Tibial nerve (tissue), 4 donors: ENCODE measurements around the gene DDX11. TPM values are rescaled to one million over a fixed set of nuclear protein-coding genes. Genes with fewer than 3 reads are reported as not detected.
"Not testable (repeated sequence)": the region's sequence is repeated elsewhere in the genome, so short reads cannot be mapped to it uniquely, and the experiment has no call there.

ENCODE experiments used
- DNase-seq, 2 donors: peaks; one replicate each; pipeline ENCODE4 v3.0.0-alpha.2; 2019; ENCODE audit warnings: low spot score in 2 of 2
- H3K27ac ChIP-seq, 4 donors: fragments of 200-600 bp; sonication (generic) in 3 of 4; one replicate each; pipeline ENCODE4 v1.5.1; 2017 to 2019; ENCODE audit warnings: mild to moderate bottlenecking in 1 of 4
- H3K27me3 ChIP-seq, 2 donors: fragments of 200-600 bp; sonication (generic) in 1 of 2; one replicate each; pipeline versions ENCODE4 v1.5.1 to v1.6.0; 2017 to 2019
- H3K36me3 ChIP-seq, 3 donors: fragments of 200-600 bp; sonication (generic); one replicate each; pipeline ENCODE4 v1.5.1; 2018 to 2019
- H3K4me1 ChIP-seq, 4 donors: fragments of 200-600 bp; sonication (generic) in 3 of 4; one replicate each; pipeline ENCODE4 v1.5.1; 2017 to 2019
- H3K4me3 ChIP-seq, 4 donors: fragments of 200-600 bp; sonication (generic) in 3 of 4; one replicate each; pipeline ENCODE4 v1.5.1; 2017 to 2019; ENCODE audit warnings: mild to moderate bottlenecking in 1 of 4, moderate library complexity in 1 of 4
- H3K9me3 ChIP-seq, 4 donors: fragments of 200-600 bp; sonication (generic) in 3 of 4; one replicate each; pipeline ENCODE4 v1.5.1; 2017 to 2019
- EP300 ChIP-seq, 2 donors: sonication (generic); formaldehyde crosslinking; IDR thresholded peaks; one replicate each; pipeline ENCODE4 v1.6.1; 2017; ENCODE audit warnings: antibody characterized with exemption in 2 of 2, mild to moderate bottlenecking in 1 of 2
- POLR2A ChIP-seq, 2 donors: fragments of 450-650 bp; IDR thresholded peaks; one replicate each; pipeline ENCODE4 v1.6.1; 2017; ENCODE audit warnings: antibody characterized with exemption in 2 of 2, mild to moderate bottlenecking in 2 of 2, moderate library complexity in 2 of 2
- WGBS, 2 donors: methylation state at CpG; one replicate each; pipeline ENCODE4 v1.1.5; 2018; 5-methylcytosine and 5-hydroxymethylcytosine counted together
- total RNA-seq, 4 donors: library from RNA; depleted of rRNA; stranded (reverse); fragments of >200 nt; gene quantifications; one replicate each; pipeline ENCODE4 v1.1.0, GENCODE V29; 2016
- TF ChIP-seq, protein P1 (sequence below), 5 experiments: fragments of 200-600 bp in 3 of 5; fragments of 450-650 bp in 2 of 5; sonication (generic) in 3 of 5; IDR thresholded peaks; one replicate each; pipeline ENCODE4 v1.5.1; 2016 to 2019; ENCODE audit warnings: antibody characterized with exemption in 5 of 5, mild to moderate bottlenecking in 3 of 5, moderate library complexity in 2 of 5

The DDX11 gene
- total RNA-seq, 4 donors from 2014 or later = 7.1 to 52.2 (median 40.1) TPM

DNA sequence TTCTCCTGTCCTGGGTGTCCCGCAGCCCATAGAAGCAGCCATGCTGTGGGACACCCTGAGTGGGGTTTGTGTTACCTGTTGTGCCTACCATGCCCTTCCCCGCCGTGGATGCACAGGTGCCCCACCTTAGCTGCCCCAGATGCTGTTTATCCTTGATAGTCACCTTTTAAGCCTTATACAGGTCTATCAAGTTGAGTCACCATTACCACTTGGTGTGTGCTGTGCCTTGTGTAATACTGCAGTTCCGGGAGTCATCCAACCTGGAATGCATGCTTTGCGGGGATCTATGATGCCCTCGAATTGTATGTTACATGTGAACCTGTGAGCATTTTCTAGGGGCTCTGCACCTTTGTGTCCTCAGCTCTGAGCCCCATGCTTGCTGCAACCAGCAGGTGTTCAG, 7.6 kb downstream of the DDX11 start:
- H3K27ac ChIP-seq, H3K9me3 ChIP-seq, DNase-seq, H3K27me3 ChIP-seq, H3K4me1 ChIP-seq, H3K4me3 ChIP-seq: not testable (repeated sequence)
- H3K36me3 ChIP-seq = peaks cover 0 to 61% (median 9%) of the 10 kb centered on the region in 3 donors
- WGBS, 2 donors = 89 to 94% methylated on average over 6 of the region's 6 CpGs

DNA sequence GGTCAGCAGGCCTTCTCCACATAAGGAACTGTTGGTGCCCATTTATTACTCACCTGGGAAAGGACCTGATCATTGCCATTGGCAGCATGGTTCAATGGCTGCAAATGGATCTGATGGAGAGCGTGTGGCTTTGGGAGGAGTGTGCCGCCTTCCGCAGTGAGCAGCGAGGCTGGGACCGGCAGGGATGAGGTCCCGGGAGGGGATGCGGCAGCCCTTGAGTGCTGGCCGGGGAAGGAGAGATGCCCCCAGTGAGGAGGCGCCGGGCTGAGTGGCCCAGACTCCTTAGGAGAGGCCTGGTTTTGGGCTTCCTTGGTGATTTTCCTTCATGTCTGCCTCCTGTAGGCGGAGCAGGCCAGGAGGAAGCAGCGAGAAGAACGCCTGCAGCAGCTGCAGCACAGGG, 10.6 kb downstream of the DDX11 start:
- 93 to 96% methylated on average over 12 to 13 of the region's 13 CpGs for WGBS, 2 donors
- peaks cover 0 to 86% (median 17%) of the 10 kb centered on the region in 3 donors for H3K36me3 ChIP-seq

DNA sequence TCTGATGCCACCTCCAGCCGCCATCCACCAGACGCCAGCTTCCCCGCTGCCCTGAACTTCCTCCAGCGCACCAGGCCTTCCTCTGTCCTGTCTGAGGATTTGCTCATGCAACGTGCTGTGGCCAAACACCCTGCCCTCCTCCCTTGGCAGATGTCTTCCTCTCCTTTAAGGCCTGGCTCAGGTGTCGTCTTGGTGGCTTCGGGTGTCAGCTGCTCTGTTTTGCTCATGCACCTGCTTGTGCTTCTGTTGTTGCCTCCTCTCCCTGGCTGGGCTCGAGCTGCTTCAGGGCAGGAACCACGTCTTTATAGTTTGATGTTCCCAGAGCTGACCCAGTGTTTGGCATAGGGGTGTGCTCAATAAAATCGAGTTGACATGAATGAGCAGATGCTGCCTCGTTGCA, 12.4 kb downstream of the DDX11 start:
- DNase-seq, H3K27me3 ChIP-seq, H3K4me3 ChIP-seq, H3K27ac ChIP-seq, H3K4me1 ChIP-seq, H3K9me3 ChIP-seq: not testable (repeated sequence)
- WGBS, 2 donors = 84 to 92% methylated on average over 8 to 11 of the region's 11 CpGs
- peaks cover 0 to 84% (median 20%) of the 10 kb centered on the region in 3 donors for H3K36me3 ChIP-seq

More for the DNA sequence above, 10.6 kb downstream of the DDX11 start:
- H3K27me3 ChIP-seq, H3K9me3 ChIP-seq, H3K27ac ChIP-seq, H3K4me3 ChIP-seq, H3K4me1 ChIP-seq, DNase-seq: not testable (repeated sequence)

DNA sequence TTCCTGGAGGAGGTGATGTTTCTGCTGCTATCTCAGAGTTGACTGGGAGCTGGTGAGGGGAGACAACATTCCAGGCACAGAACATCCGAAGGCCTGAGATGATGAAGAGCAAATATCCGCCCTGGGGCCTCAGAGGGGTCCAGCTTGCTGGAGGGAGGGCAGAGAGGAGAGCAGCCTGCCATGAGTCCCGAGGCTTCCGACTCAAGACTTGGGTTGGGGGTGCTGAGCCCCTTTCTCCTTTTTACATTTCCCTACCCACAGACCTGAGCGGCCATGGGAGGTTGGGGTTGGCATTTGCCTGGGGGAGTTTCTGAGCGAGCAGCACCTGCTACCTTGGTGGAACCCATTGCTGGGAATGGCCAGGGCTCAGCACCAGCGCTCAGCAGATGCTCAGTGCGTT, 13.8 kb downstream of the DDX11 start:
- H3K27me3 ChIP-seq, DNase-seq, H3K4me3 ChIP-seq, H3K9me3 ChIP-seq, H3K4me1 ChIP-seq, H3K27ac ChIP-seq: not testable (repeated sequence)
- 92 to 97% methylated on average over 8 of the region's 8 CpGs for WGBS, 2 donors
- H3K36me3 ChIP-seq = peaks cover 0 to 94% (median 20%) of the 10 kb centered on the region in 3 donors

DNA sequence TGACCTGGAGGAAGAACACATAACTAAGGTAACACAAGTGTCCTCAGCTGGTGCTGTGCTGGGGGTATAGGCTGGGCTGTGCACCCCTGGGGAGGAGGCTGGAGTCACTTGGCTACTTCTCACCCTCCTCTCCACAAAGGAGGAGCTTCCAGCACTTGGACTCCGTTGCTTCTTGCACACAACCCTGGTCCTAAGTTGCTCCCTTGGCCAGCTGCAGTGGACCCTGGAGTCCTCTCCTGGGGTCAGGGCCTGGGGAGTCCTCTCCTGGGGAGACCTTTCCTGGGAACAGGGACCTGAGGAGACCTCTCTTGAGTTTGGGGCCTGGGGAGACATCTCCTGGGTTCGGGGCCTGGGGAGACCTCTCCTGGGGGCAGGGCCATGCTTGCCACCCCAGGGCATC, 14.3 kb downstream of the DDX11 start:
- H3K27ac ChIP-seq, H3K9me3 ChIP-seq, H3K4me3 ChIP-seq, H3K4me1 ChIP-seq, DNase-seq, H3K27me3 ChIP-seq: not testable (repeated sequence)
- WGBS, 2 donors = 80 to 81% methylated on average over 1 to 2 of the region's 2 CpGs
- H3K36me3 ChIP-seq = peaks cover 0 to 94% (median 20%) of the 10 kb centered on the region in 3 donors

DNA sequence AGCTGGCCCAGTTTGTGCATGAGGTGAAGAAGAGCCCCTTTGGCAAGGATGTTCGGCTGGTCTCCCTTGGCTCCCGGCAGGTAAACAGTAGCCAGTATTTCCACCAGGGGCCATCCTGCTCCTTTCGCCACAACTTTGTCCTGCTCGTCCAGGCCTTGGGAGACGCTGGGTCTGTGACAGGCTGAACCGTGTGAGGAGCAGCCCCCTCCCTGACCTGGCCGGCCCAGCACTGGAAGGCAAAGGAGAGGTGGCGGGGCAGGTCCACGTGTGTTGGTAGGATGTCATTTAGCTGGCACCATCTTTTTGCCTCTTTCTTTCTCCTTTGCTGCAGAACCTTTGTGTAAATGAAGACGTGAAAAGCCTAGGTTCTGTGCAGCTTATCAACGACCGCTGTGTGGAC, 15.4 kb downstream of the DDX11 start:
- H3K9me3 ChIP-seq = no peaks in the 10 kb centered on the region
- no peaks in the 10 kb centered on the region for H3K4me1 ChIP-seq
- H3K4me3 ChIP-seq = no peak overlapping the region
- TF ChIP-seq, protein P1, sequence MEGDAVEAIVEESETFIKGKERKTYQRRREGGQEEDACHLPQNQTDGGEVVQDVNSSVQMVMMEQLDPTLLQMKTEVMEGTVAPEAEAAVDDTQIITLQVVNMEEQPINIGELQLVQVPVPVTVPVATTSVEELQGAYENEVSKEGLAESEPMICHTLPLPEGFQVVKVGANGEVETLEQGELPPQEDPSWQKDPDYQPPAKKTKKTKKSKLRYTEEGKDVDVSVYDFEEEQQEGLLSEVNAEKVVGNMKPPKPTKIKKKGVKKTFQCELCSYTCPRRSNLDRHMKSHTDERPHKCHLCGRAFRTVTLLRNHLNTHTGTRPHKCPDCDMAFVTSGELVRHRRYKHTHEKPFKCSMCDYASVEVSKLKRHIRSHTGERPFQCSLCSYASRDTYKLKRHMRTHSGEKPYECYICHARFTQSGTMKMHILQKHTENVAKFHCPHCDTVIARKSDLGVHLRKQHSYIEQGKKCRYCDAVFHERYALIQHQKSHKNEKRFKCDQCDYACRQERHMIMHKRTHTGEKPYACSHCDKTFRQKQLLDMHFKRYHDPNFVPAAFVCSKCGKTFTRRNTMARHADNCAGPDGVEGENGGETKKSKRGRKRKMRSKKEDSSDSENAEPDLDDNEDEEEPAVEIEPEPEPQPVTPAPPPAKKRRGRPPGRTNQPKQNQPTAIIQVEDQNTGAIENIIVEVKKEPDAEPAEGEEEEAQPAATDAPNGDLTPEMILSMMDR (IDR thresholded peaks at IDR 0.05) = no peak
- TF ChIP-seq POLR2A (IDR thresholded peaks at IDR 0.05) (no peak), EP300 (IDR thresholded peaks at IDR 0.05) (no peak)
- H3K27me3 ChIP-seq = no peaks in the 10 kb centered on the region
- no peak overlapping the region for H3K27ac ChIP-seq
- DNase-seq = no peak
- 87 to 91% methylated on average over 12 of the region's 12 CpGs for WGBS, 2 donors
- H3K36me3 ChIP-seq = peaks cover 0 to 93% (median 20%) of the 10 kb centered on the region in 3 donors

DNA sequence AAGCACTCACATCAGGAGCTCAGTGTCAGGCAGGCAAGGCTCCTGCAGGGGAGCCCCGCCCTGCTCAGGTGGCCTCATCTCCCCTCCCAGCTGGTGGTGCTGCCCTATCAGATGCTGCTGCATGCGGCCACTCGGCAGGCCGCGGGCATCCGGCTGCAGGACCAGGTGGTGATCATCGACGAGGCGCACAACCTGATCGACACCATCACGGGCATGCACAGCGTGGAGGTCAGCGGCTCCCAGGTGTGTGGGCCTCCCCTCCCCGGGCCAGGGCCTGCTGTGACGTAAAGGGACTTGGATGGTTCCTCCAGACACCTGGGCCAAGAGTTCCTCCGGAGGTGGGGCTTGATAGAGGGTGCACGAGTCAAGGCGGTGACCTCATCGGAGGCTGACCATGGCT, 18.0 kb downstream of the DDX11 start:
- H3K4me3 ChIP-seq, H3K9me3 ChIP-seq, H3K27ac ChIP-seq, DNase-seq, H3K4me1 ChIP-seq, H3K27me3 ChIP-seq: not testable (repeated sequence)
- H3K36me3 ChIP-seq = peaks cover 0 to 90% (median 17%) of the 10 kb centered on the region in 3 donors
- WGBS, 2 donors = 82 to 93% methylated on average over 4 to 19 of the region's 19 CpGs

DNA sequence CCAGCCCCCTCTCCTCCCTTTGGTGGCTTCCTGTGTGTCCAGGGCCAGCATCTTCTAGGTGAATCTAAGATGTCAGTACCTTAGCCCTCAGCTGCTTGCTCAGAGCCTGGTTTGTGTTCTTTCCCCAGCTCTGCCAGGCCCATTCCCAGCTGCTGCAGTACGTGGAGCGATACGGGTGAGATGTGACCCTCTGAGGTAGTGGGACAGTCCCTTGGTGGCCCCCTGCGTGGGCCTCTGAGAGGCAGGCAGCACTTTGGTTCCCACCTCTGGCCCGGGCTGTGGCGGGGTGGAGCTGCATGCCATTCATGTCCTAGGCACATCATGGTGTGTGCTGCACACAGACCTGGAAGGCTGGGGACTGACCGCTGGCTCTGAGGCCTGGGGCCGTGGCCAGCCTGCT, 19.1 kb downstream of the DDX11 start:
- H3K9me3 ChIP-seq, H3K4me1 ChIP-seq, DNase-seq, H3K27me3 ChIP-seq, H3K27ac ChIP-seq, H3K4me3 ChIP-seq: not testable (repeated sequence)
- WGBS, 2 donors = 96% methylated on average over 4 of the region's 8 CpGs
- peaks cover 0 to 90% (median 20%) of the 10 kb centered on the region in 3 donors for H3K36me3 ChIP-seq

DNA sequence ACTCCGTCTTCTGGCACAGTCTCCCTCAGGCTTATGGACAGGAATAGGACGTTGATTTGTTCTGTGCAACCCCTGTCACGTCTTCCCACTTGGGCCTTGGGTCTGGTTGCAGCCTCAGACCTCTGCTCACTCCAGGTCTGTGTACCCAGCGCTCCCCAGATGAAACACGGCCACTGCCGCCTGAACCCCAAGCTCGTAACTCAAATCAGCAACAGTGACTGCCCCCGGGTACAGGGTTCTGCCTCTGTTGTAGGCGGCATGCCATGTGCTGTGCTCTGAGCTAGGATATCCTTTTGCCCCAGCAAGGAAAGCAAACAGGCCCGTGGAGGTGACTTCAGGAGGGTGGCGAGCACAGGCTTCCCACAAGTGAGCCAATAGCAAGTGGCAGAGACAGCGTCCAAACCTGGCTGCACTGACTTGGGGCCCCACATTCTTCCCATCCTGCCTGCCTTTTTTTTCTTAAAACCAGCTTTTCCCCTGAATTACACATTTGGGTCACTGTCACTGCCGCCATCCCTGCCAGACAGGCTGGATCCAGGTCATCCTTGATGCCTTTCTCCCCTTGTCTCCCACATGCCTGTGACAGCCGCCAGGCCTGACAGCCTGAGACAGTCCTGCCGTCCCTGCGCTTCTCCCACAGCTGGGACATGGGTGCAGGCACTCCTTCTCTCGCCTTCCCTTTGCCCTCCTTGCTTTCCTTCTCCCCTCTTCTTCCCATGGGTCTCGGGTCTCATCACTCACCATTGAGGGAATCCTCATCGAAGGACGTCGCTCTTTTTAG, 21.6 kb downstream of the DDX11 start:
- H3K4me3 ChIP-seq, H3K27me3 ChIP-seq, H3K4me1 ChIP-seq, DNase-seq, H3K27ac ChIP-seq, H3K9me3 ChIP-seq: not testable (repeated sequence)
- 92% methylated on average over 18 to 21 of the region's 21 CpGs for WGBS, 2 donors
- H3K36me3 ChIP-seq = peaks cover 0 to 74% (median 9%) of the 10 kb centered on the region in 3 donors

DNA sequence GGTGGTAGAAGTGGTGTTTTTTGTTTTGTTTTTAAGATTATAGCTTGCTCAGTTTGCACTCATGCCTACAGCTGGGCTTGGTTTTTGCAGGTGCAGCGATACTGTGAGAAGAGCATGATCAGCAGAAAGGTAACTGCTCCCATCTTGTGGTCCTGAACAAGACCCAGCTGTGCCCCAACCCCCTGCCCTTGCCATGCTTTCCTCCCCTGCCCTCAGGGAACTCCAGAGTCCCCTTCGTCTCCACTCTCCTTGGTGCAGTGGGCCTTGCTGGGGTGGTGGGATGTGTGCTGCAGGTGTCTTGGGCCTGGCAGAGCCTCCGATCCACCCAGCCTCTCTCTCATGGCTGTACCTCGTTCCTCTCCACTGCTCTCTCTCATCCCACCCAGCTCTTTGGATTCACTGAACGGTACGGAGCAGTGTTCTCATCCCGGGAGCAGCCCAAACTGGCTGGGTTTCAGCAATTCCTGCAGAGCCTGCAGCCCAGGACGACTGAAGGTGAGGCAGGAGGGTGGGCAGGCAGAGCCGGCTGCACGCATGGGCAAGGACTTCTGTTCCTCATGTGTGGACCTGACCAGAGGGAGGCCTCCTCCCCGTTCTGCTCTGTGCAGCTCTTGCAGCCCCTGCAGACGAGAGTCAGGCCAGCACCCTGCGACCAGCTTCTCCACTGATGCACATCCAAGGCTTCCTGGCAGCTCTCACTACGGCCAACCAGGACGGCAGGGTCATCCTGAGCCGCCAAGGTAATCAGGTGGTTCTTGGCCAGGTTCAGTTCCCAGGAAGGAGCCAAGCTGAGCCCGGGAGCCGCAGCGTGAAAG, 22.8 kb downstream of the DDX11 start:
- H3K36me3 ChIP-seq = peaks cover 0 to 76% (median 13%) of the 10 kb centered on the region in 3 donors
- H3K9me3 ChIP-seq, H3K4me1 ChIP-seq, H3K4me3 ChIP-seq, H3K27me3 ChIP-seq, H3K27ac ChIP-seq, DNase-seq: not testable (repeated sequence)
- WGBS, 2 donors = 92 to 93% methylated on average over 11 to 19 of the region's 19 CpGs

DNA sequence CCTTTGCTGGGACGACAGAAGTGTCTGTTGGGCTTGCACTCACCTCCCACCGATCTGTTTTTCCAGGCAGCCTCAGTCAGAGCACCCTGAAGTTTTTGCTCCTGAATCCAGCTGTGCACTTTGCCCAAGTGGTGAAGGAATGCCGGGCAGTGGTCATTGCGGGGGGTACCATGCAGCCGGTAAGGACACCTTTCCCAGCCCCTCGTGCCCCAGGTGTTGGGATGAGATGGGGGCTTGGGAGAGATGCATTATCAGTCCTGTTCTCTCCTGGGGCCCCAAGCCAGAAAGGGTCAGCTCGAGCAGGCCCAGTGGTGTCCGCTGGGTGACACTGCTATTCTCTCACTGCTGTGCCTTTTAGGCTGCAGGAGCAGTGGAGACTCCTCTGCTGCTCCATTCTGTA, 24.2 kb downstream of the DDX11 start:
- H3K36me3 ChIP-seq = peaks cover 0 to 76% (median 13%) of the 10 kb centered on the region in 3 donors
- not testable (repeated sequence) for H3K9me3 ChIP-seq, H3K27me3 ChIP-seq, DNase-seq, H3K27ac ChIP-seq, H3K4me3 ChIP-seq, H3K4me1 ChIP-seq
- 74 to 80% methylated on average over 6 of the region's 8 CpGs for WGBS, 2 donors

DNA sequence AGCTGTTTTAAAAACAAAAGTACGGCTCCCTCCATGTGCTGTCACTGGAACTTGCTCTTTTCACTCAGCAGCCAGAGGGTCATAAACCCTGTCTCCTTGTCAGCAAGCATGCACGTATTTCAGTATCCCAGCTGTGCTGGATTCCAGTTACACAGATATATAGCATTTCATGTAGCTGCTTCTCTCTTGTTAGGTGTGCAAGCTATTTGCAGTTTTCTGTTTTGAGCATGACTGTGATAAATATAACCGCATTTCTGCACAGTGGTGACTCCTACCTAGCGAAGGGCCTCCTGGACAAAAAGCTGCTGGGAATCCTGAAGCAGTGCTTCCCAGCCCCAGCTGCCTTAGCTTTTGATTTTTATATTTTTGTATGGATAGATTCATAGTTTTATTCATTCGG, 24.7 kb downstream of the DDX11 start:
- not testable (repeated sequence) for H3K27ac ChIP-seq, H3K4me3 ChIP-seq, H3K4me1 ChIP-seq, DNase-seq, H3K27me3 ChIP-seq, H3K9me3 ChIP-seq
- 59 to 75% methylated on average over 5 of the region's 5 CpGs for WGBS, 2 donors
- H3K36me3 ChIP-seq = peaks cover 0 to 78% (median 13%) of the 10 kb centered on the region in 3 donors
